Fibroblast of skin of right quadriceps (primary cell): ENCODE measurements around the gene ALKBH6.
"Not testable (repeated sequence)": the region's sequence is repeated elsewhere in the genome, so short reads cannot be mapped to it uniquely, and the experiment has no call there.

ENCODE experiments used
- DNase-seq: peaks from one replicate; pipeline ENCODE4 v3.0.0-alpha.2; 2013

The ALKBH6 gene

GRCh38 chr19:36014012-36014924, at the start of gene ALKBH6:
ALKBH6 (minus strand) TSS chr19:36014213; CDS start chr19:36013397, 816 bp downstream.
- peak; percentile 98 for DNase-seq

- DNase-seq, result no peak
Measured at GRCh38 chr19:36061367-36061766, 47.4 kb upstream of the ALKBH6 start.

GRCh38 chr19:36060430-36060829, 46.4 kb upstream of the ALKBH6 start:
- peak; percentile 42 for DNase-seq

GRCh38 chr19:36059180-36059910, 45.3 kb upstream of the ALKBH6 start:
- DNase-seq, result no peak

GRCh38 chr19:36058481-36059179, 44.6 kb upstream of the ALKBH6 start:
- no peak for DNase-seq

- DNase-seq, result no peak
Measured at GRCh38 chr19:36054733-36055686, 41.0 kb upstream of the ALKBH6 start, which contains the start of gene WDR62. WDR62 (plus strand) TSS chr19:36054897; CDS start chr19:36054972, 75 bp downstream.

- DNase-seq, result peak; percentile 99
Measured at GRCh38 chr19:36054119-36054732, 40.2 kb upstream of the ALKBH6 start, which contains the start of gene THAP8. THAP8 (minus strand) TSS chr19:36054285; CDS start chr19:36054217, 68 bp downstream.

- DNase-seq, result no peak
Measured at GRCh38 chr19:36051637-36052036, 37.6 kb upstream of the ALKBH6 start.

- DNase-seq, result no peak
Measured at GRCh38 chr19:36051236-36051635, 37.2 kb upstream of the ALKBH6 start.

- no peak for DNase-seq
Measured at GRCh38 chr19:36049080-36049698, 35.2 kb upstream of the ALKBH6 start.

GRCh38 chr19:36047835-36048234, 33.8 kb upstream of the ALKBH6 start:
- no peak for DNase-seq

GRCh38 chr19:36046443-36047050, 32.5 kb upstream of the ALKBH6 start:
- DNase-seq, result no peak

- no peak for DNase-seq
Measured at GRCh38 chr19:36043952-36044351, 29.9 kb upstream of the ALKBH6 start.

GRCh38 chr19:36041831-36042230, 27.8 kb upstream of the ALKBH6 start:
- peak; percentile 95 for DNase-seq

- not testable (repeated sequence) for DNase-seq
Measured at GRCh38 chr19:36041092-36041491, 27.1 kb upstream of the ALKBH6 start.

GRCh38 chr19:36040495-36040894, 26.5 kb upstream of the ALKBH6 start:
- DNase-seq, result no peak

- peak; percentile 77 for DNase-seq
Measured at GRCh38 chr19:36032251-36033104, 18.5 kb upstream of the ALKBH6 start, which contains the start of gene CLIP3. CLIP3 (minus strand) TSS chr19:36032873; CDS start chr19:36032357, 516 bp downstream.

GRCh38 chr19:36031308-36031707, 17.3 kb upstream of the ALKBH6 start:
- DNase-seq, result no peak
